Uterus (tissue), 4 donors: Measurements from ENCODE around the gene MAMLD1. TPM values are rescaled to one million over a fixed set of nuclear protein-coding genes. Genes with fewer than 3 reads are reported as not detected.

Experiments
- DNase-seq, 2 donors: peaks; one replicate each; pipeline ENCODE4 v3.0.0-alpha.2; 2019 to 2020
- H3K27ac ChIP-seq, 2 donors: fragments of 200-600 bp; sonication (generic); 1 replicate in 1 of 2; 2 replicates in 1 of 2; pipeline ENCODE4 v1.5.1; 2016 to 2018
- H3K27me3 ChIP-seq, 2 donors: fragments of 200-600 bp; sonication (generic); one replicate each; pipeline ENCODE4 v1.5.1; 2018 to 2019; ENCODE audit warnings: control low read depth in 1 of 2
- H3K36me3 ChIP-seq, 2 donors: fragments of 200-600 bp; sonication (generic); one replicate each; pipeline ENCODE4 v1.5.1; 2019; ENCODE audit warnings: control low read depth in 1 of 2
- H3K4me1 ChIP-seq, 2 donors: fragments of 200-600 bp; sonication (generic); one replicate each; pipeline ENCODE4 v1.5.1; 2018 to 2019; ENCODE audit warnings: control low read depth in 1 of 2
- H3K4me3 ChIP-seq, 2 donors: fragments of 200-600 bp; sonication (generic); 1 replicate in 1 of 2; 2 replicates in 1 of 2; pipeline ENCODE4 v1.5.1; 2018 to 2019; ENCODE audit warnings: mild to moderate bottlenecking in 1 of 2
- H3K9me3 ChIP-seq, 2 donors: fragments of 200-600 bp; sonication (generic); one replicate each; pipeline ENCODE4 v1.5.1; 2019; ENCODE audit warnings: control low read depth in 1 of 2
- CTCF ChIP-seq, 4 experiments: fragments of 200-600 bp in 2 of 4; fragments of 450-650 bp in 2 of 4; sonication (generic) in 2 of 4; IDR thresholded peaks; one replicate each; pipeline ENCODE4 v1.5.1; 2016 to 2019; ENCODE audit warnings: antibody characterized with exemption in 4 of 4, mild to moderate bottlenecking in 2 of 4, moderate library complexity in 1 of 4
- POLR2A ChIP-seq, 2 donors: fragments of 450-650 bp; IDR thresholded peaks; one replicate each; pipeline ENCODE4 v1.6.1; 2016; ENCODE audit warnings: antibody characterized with exemption in 2 of 2, mild to moderate bottlenecking in 1 of 2, moderate library complexity in 1 of 2
- intact Hi-C: fragments of 100-400 bp; cut with DNase I; formaldehyde crosslinking; loops from one replicate; pipeline ENCODE4 v1.15.1; 2023; ENCODE audit warnings: low total_unique reads
- total RNA-seq, 4 donors: library from RNA; depleted of rRNA in 3 of 4; stranded (reverse); fragments of >200 nt in 3 of 4; gene quantifications; one replicate each; pipeline versions ENCODE4 v1.1.0 to v1.2.4, GENCODE V29; 2014 to 2023
- donor health status: DM: yes; HTN: yes; CAD: no.

Gene MAMLD1
- total RNA-seq, 4 donors from 2014 or later, result 0.77 to 20.6 (median 2.2) TPM

GRCh38 chrX:150408561-150408960 lies 45.4 kb downstream of the MAMLD1 start:
- Histone ChIP-seq H3K4me3 (no peak overlapping the region), H3K27ac (no peak overlapping the region), H3K27me3 (no peaks in the 10 kb centered on the region), H3K36me3 (no peaks in the 10 kb centered on the region), H3K4me1 (no peaks in the 10 kb centered on the region), H3K9me3 (no peaks in the 10 kb centered on the region)
- intact Hi-C loops, result no loop called here
- TF ChIP-seq POLR2A (IDR thresholded peaks at IDR 0.05) (no peak), CTCF (IDR thresholded peaks at IDR 0.05) (no peak)
- DNase-seq, result peak in 1 of 2 donors; percentile 16

DNA sequence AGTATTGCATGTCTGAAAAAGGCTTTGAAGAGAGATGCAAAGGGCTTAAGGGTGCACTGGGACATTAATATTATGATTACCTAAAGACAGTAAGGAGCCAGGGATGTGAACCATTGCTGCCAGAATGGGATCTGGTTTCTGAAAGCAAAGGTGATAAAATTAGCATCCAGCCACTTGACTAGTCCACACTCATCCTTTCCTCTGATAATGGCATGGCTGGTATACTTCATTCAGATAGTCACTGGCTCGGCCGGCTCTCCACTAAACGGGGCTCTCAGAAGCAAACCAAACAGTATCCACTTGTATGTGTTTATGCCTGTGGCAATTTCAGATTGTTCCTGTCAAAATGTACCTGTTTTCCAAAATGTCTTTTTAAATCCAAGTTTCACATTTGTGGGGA lies 46.4 kb downstream of the MAMLD1 start:
- intact Hi-C loops, result no loop called here
- no peaks in the 10 kb centered on the region for H3K36me3 ChIP-seq
- no peaks in the 10 kb centered on the region for H3K27me3 ChIP-seq
- no peaks in the 10 kb centered on the region for H3K4me1 ChIP-seq
- no peak for TF ChIP-seq CTCF (IDR thresholded peaks at IDR 0.05)
- no peak for TF ChIP-seq POLR2A (IDR thresholded peaks at IDR 0.05)
- no peak for DNase-seq
- H3K27ac ChIP-seq, result no peak overlapping the region
- H3K9me3 ChIP-seq, result no peaks in the 10 kb centered on the region
- no peak overlapping the region for H3K4me3 ChIP-seq

DNA sequence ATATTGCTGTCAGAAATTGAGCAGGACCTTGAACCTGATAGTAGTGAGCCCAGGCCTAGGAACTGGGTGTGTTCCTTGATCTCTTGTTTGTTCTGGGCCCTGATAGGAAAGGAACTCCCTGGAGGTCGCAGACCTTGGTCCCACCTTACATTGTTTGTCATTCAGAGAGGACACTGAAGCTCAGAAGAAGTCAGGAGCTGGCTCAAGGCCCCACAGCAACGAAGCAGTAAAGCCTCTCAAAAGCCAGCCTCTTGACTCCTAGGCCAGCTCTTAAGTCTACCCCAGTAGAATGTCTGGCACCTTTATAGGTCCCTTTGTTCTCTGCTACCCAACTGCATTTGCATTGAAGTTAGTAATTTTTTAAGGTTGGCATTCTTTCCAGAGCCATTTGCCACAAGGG lies 46.8 kb downstream of the MAMLD1 start:
- TF ChIP-seq CTCF (IDR thresholded peaks at IDR 0.05), result no peak
- Histone ChIP-seq H3K4me1 (no peaks in the 10 kb centered on the region), H3K27me3 (no peaks in the 10 kb centered on the region), H3K36me3 (no peaks in the 10 kb centered on the region), H3K27ac (no peak overlapping the region), H3K9me3 (no peaks in the 10 kb centered on the region), H3K4me3 (no peak overlapping the region)
- DNase-seq, result no peak
- intact Hi-C loops, result no loop called here

DNA sequence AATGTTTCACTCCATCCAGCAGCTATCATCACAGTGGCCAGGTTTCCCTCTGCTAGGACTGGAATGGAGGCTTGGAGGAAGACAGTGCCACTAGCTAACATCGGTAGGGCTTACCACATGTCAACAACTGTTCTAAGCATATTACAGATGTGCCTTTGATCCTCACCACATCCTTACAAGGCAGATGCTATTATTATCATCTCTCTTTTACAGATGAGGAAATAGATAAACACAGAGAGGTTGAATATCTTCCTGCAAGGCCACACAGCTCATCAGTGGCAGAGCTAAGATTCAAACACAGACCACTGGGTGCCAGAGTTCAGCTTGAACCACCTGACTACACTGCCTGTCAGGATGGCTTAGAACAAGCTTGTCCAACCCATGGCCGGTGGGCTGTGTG lies 47.4 kb downstream of the MAMLD1 start:
- Histone ChIP-seq H3K36me3 (no peaks in the 10 kb centered on the region), H3K4me1 (no peaks in the 10 kb centered on the region), H3K27me3 (no peaks in the 10 kb centered on the region), H3K4me3 (no peak overlapping the region), H3K27ac (no peak overlapping the region), H3K9me3 (no peaks in the 10 kb centered on the region)
- TF ChIP-seq CTCF (IDR thresholded peaks at IDR 0.05) (no peak), POLR2A (IDR thresholded peaks at IDR 0.05) (no peak)
- intact Hi-C loops, result no loop called here
- DNase-seq, result no peak

- no peak for TF ChIP-seq CTCF (IDR thresholded peaks at IDR 0.05)
- no peak for TF ChIP-seq POLR2A (IDR thresholded peaks at IDR 0.05)
- intact Hi-C loops, result no loop called here
Observed at GRCh38 chrX:150411656-150412055, 48.5 kb downstream of the MAMLD1 start.

More at GRCh38 chrX:150411656-150412055, 48.5 kb downstream of the MAMLD1 start:
- Histone ChIP-seq H3K4me1 (no peaks in the 10 kb centered on the region), H3K9me3 (no peaks in the 10 kb centered on the region), H3K4me3 (no peak overlapping the region), H3K27ac (no peak overlapping the region), H3K36me3 (no peaks in the 10 kb centered on the region), H3K27me3 (no peaks in the 10 kb centered on the region)
- DNase-seq, result no peak
